Measurements from ENCODE around the gene ZCCHC24.
A peak's percentile ranks its signal among the peaks of the same experiment; 100 is the strongest.

ZCCHC24 gene

GRCh38 chr10:79445161-79445976 lies at the start of gene ZCCHC24:
ZCCHC24 (minus strand) TSS chr10:79445624; CDS start chr10:79445440, 184 bp downstream.
- peak; percentile 96 to 98 (median 98) for DNase-seq

GRCh38 chr10:79493806-79494205 lies 48.4 kb upstream of the ZCCHC24 start:
- no peak for DNase-seq

GRCh38 chr10:79492839-79493238 lies 47.4 kb upstream of the ZCCHC24 start:
- DNase-seq: no peak

DNA sequence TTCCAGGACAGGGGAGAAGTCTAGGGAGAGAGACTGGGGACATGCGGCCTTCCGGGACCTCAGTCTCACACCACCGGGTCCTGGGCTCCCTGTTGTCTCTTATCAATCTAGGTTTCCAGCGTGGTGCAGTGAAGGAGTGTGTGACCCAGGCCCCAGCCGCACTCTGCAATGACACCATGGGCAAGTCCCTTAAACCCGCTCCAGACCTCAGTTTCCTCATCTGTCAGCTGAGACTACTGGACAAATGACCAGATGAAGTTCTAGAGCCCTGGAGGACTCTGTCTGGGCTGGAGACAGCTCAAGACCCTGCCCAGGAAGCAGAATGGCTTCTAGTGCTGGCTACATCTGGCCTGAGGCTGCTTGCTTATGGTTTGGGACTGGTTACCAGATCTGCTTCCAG lies 46.8 kb upstream of the ZCCHC24 start:
- DNase-seq: no peak

- DNase-seq: peak; percentile 57 to 76 (median 70)
Observed at GRCh38 chr10:79491143-79491835, 45.9 kb upstream of the ZCCHC24 start.

DNA sequence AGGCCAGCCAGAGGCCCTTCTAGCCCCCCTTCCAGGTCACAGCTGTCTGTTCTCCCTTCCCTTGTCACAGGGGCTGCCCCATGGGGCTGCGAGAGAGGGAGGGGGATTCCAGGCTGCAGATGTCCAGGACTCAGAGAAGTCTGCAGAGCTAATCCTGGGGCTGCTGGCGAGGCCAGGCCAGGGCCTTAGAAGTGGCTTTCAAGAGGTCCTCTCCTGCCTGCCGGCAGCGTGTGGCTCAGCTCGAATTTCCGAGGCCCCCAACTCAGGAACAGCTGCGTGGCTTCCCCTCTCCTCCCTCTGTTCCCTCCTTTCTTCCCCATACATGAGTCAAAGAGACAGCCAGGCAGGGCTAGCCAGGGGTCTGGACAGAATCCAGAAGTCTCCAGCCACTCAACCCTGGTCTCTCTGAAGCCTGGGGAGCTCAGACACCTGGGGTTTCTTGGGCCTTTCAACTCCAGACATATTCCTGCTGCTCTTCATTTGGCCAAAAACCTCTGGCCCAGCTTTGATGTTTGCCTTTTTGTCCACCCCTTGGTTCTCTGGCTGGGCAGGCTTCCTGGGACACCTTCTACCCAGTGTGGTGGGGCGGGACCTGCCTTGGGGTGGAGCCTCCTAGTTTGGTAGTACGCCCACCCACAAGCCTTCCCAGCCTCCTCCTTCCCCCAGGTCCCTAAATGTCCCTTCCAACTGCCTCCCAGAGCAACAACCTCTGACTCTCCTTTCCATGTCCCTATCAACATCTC lies 45.1 kb upstream of the ZCCHC24 start:
- DNase-seq: peak in 1 of 3 donors; percentile 36

DNA sequence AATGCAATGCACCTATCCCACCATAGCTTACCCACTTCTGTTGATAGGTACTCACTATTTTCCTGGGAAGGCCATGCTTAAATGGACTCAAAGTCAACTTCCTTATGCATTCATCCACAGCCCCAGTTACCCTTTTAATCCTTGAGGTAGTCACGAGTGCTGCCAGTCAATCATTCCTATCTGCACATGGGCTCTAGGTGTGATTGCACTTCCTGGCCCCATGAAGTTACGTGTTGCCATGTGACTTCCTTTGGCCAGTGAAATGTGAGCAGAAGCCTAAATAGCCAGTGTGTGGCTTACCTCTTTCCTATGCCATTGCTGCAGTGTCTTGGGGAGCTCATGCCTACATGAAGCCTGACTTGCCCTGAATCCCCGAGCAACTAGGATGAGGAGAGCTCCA lies 43.4 kb upstream of the ZCCHC24 start:
- DNase-seq: no peak

- peak in 1 of 3 donors; percentile 22 for DNase-seq
Observed at GRCh38 chr10:79488336-79488735, 42.9 kb upstream of the ZCCHC24 start.

- peak; percentile 53 to 72 (median 66) for DNase-seq
Observed at GRCh38 chr10:79487296-79488194, 42.1 kb upstream of the ZCCHC24 start.

GRCh38 chr10:79484476-79484875 lies 39.1 kb upstream of the ZCCHC24 start:
- no peak for DNase-seq

- DNase-seq: no peak
Observed at GRCh38 chr10:79483948-79484347, 38.5 kb upstream of the ZCCHC24 start.

DNA sequence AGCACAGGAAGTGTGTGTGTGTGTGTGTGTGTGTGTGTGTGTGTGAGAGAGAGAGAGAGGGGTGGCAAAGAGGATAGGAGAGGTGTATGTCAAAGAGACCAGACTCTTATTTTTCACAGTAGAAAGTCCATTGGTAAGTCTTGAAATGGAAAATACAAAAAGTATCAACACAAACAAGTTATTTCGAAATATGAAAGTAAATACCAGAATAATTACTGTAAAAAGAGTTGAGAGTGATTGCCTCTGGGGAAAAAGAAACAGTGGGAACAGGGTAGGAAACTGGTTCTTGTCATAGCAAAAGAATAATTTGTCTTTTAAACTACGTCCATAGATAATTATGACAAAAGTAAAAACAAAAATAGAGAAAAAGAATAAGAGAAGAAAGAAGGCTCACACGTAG lies 37.9 kb upstream of the ZCCHC24 start:
- no peak for DNase-seq

- no peak for DNase-seq
Observed at GRCh38 chr10:79482741-79483140, 37.3 kb upstream of the ZCCHC24 start.

DNA sequence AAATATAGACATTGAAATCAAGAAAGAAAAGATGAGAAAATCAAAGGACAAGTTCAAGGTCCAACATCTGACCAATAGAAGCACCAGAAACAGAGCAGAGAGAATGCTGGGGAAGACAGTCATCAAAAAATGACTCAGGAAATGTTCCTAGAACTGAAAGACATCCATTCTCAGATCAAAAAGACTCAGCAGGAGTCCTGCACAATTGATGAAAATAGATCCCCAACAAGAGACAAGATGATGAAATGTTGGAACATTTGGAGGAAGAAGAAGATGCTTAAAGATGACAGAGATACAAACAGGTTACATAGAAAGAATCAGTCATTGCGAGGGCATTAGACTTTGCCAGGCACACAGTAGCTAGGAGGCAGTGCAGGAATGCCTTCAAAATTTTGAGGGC lies 36.9 kb upstream of the ZCCHC24 start:
- DNase-seq: no peak

DNA sequence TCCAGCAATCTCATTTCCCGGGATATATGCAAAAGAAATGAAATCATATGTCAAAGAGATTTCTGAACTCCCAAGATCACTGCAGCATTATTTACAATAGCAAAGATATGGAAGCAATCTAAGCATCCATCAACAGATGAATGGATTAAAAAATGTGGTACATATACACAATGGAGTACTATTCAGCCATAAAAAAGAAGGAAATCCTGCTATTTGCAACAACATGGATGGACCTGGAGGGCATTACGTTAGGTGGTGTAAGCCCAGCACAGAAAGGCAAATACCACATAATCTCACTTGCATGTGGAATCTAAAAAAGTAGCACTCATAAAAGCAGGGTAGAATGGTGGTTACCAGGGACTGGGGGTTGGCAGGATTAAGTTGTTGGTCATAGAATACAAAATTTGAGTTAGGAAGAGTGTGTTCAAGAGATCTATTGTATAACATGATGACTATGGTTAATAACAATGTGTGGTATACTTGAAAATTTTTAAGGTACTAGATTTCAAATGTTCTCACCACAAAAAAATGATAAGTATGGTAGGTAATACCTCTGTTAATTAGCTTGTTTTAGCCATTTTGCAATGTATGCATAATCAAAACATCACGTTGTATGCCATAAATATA lies 34.0 kb upstream of the ZCCHC24 start:
- no peak for DNase-seq

DNA sequence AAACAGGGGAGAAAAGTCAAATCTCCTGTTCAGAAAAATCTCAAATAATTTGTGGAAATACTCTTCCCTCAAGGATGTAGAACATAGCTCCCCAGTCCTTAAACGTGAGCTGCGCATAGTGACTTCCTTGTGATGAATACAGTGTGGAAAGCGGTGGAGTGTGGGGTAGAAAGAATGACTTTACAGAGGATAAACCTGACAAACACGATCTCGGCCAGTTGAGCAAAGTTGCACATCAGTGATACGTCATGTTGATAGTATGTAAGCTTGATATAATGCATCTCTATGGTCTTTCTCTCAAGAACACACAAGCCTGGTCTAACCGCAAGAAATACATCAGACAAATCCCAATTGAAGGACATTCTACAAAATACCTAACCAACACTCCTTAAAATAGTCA lies 32.0 kb upstream of the ZCCHC24 start:
- no peak for DNase-seq

GRCh38 chr10:79476645-79477044 lies 31.2 kb upstream of the ZCCHC24 start:
- DNase-seq: no peak

- DNase-seq: no peak
Observed at GRCh38 chr10:79475877-79476276, 30.5 kb upstream of the ZCCHC24 start.

GRCh38 chr10:79475119-79475653 lies 29.8 kb upstream of the ZCCHC24 start:
- DNase-seq: no peak

DNA sequence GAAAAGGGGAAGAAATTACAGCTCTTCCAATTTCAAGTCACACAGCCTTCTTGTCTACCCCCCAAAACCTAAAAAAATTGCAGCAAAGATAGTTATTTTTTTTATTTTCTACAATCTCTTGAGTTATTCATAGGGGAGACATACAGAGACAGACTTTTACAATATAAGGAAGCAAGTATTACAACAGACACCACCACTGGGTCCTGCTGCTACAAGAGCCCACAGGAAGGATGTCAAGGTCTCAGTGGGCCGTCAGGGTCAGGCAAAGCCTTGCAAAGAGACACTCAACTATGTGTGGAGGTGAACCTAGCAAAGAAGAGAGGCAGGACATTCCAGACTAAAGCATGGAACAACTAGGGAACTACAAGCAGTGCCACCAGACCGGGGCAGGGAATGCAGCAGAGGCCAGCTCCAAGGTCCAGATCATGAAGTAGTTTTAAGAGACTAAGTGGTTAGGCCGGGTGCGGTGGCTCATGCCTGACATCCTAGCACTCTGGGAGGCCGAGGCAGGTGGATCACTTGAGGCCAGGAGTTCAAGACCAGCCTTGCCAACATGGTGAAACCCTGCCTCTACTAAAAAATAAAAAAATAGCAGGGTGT lies 28.2 kb upstream of the ZCCHC24 start:
- peak in 2 of 3 donors; percentile 30 to 46 for DNase-seq

DNA sequence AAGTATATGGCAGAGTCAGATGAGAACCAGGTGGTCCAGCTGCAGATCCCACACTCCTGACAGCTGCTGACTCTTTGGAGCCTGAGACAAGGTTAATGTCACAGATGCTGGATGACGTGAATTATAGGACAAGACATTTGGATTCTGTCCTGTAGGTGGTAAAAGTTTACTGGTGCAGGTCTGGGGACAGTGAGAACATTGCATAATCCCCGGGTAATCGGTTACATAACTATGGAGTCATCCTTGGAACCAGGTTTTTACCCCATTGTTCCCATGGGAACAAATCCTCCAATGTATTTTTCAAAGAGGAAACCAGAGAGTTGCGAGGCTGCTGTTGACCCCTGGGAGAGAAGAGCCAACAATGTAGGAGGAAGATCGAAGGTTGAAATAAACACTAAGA lies 27.5 kb upstream of the ZCCHC24 start:
- DNase-seq: peak in 1 of 3 donors; percentile 14
